ENCODE results near the gene CEP112.

Gene CEP112

GRCh38 chr17:65626451-65626850, 565.5 kb downstream of the CEP112 start:
- DNase-seq = no peak

- no peak for DNase-seq
These were observed 573.4 kb downstream of the CEP112 start for GRCh38 chr17:65618516-65618915.

- no peak for DNase-seq
These were observed 574.4 kb downstream of the CEP112 start for GRCh38 chr17:65617496-65617895.

GRCh38 chr17:65609749-65610148, 582.2 kb downstream of the CEP112 start:
- DNase-seq = no peak

GRCh38 chr17:65609286-65609685, 582.6 kb downstream of the CEP112 start:
- DNase-seq = no peak

GRCh38 chr17:65604070-65604469, 587.9 kb downstream of the CEP112 start:
- no peak for DNase-seq

- no peak for DNase-seq
These were observed 590.1 kb downstream of the CEP112 start for GRCh38 chr17:65601881-65602280.

- DNase-seq = no peak
These were observed 590.8 kb downstream of the CEP112 start for GRCh38 chr17:65601145-65601544.

GRCh38 chr17:65600518-65600917, 591.4 kb downstream of the CEP112 start:
- no peak for DNase-seq

GRCh38 chr17:65599650-65600049, 592.3 kb downstream of the CEP112 start:
- DNase-seq = no peak

GRCh38 chr17:65598746-65599145, 593.2 kb downstream of the CEP112 start:
- no peak for DNase-seq

GRCh38 chr17:65595071-65595656, 596.8 kb downstream of the CEP112 start:
- DNase-seq = no peak

- DNase-seq = no peak
These were observed 597.8 kb downstream of the CEP112 start for GRCh38 chr17:65593855-65594845.

GRCh38 chr17:65593092-65593854, 598.7 kb downstream of the CEP112 start:
- DNase-seq = no peak

GRCh38 chr17:65592125-65592965, 599.6 kb downstream of the CEP112 start:
- no peak for DNase-seq

GRCh38 chr17:65589321-65589720, 602.6 kb downstream of the CEP112 start:
- DNase-seq = no peak

GRCh38 chr17:65588181-65588808, 603.6 kb downstream of the CEP112 start:
- no peak for DNase-seq

GRCh38 chr17:65587534-65588180, 604.3 kb downstream of the CEP112 start:
- no peak for DNase-seq

- DNase-seq = no peak
These were observed 605.0 kb downstream of the CEP112 start for GRCh38 chr17:65586899-65587298.
